Fibroblast of the conjunctiva (primary cell): ENCODE results near the gene UNC5A.
"Not testable (repeated sequence)": the region's sequence is repeated elsewhere in the genome, so short reads cannot be mapped to it uniquely, and the experiment has no call there.

Source experiments
- DNase-seq: peaks from one replicate; pipeline ENCODE4 v3.0.0-alpha.2; 2010; ENCODE audit warnings: low read depth

UNC5A gene

GRCh38 chr5:176864755-176865154 lies 54.4 kb downstream of the UNC5A start:
- DNase-seq = no peak

GRCh38 chr5:176865964-176866363 lies 55.6 kb downstream of the UNC5A start:
- DNase-seq = no peak

- DNase-seq = no peak
Observed at GRCh38 chr5:176866707-176867310, 56.5 kb downstream of the UNC5A start.

DNA sequence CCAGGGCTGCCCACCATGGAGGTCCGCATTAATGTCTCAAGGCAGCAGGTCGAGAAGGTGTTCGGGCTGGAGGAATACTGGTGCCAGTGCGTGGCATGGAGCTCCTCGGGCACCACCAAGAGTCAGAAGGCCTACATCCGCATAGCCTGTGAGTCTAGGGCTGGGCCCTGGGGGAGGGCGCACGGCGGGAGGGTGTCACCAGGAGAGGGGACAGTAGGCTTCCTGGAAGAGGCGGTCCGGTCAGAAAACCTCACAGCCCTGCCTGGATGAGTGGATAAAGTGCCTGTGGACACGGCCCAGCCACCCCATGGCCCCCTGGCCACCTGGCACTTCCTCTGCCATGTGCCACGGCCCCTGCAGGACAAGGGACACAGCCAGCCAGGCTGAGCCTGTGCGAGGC lies 57.8 kb downstream of the UNC5A start:
- DNase-seq = no peak

DNA sequence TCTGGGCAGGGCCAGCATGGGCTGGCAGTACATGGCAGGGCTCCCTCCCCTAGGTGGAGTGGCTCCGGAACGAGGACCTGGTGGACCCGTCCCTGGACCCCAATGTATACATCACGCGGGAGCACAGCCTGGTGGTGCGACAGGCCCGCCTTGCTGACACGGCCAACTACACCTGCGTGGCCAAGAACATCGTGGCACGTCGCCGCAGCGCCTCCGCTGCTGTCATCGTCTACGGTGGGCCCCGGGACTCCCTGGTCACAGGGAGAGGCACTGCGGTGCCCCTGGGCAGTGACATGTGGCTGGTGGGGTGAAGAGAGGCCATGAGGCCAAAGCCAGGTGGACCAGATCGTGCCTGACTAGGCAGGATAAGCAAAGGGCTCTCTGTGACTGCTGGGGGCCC lies 58.4 kb downstream of the UNC5A start:
- no peak for DNase-seq

DNA sequence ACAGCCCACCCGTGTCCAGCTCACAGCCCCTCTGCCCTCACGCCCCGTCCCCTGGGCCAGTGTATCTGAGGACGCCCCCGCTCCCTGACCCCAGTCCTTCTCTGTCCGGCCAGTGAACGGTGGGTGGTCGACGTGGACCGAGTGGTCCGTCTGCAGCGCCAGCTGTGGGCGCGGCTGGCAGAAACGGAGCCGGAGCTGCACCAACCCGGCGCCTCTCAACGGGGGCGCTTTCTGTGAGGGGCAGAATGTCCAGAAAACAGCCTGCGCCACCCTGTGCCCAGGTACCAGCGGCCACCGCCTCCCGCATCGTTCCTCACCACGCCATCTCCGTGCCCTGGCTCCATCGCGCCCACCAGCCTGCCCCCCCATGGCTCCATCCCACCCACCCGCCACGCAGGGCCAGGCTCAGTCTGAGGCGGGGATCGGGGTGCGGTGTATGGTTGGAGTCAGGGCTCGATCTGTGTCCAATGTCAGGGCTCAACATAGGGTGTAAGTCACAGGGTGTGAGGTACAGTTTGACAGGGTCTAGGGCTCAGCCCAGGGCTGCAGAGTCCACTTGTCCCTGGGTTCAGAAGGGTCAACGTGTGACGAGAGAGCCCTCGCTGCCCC lies 59.2 kb downstream of the UNC5A start:
- no peak for DNase-seq

- no peak for DNase-seq
Observed at GRCh38 chr5:176870110-176870591, 59.8 kb downstream of the UNC5A start.

GRCh38 chr5:176870644-176871043 lies 60.3 kb downstream of the UNC5A start:
- not testable (repeated sequence) for DNase-seq

DNA sequence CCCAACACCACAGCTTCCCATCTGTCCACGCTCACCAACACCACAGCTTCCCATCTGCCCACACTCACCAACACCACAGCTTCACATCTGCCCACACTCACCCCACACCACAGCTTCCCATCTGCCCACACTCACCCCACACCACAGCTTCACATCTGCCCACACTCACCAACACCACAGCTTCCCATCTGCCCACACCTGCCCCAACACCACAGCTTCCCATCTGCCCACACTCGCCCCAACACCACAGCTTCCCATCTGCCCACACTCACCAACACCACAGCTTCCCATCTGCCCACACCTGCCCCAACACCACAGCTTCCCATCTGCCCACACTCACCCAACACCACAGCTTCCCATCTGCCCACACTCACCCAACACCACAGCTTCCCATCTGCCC lies 62.2 kb downstream of the UNC5A start:
- DNase-seq = not testable (repeated sequence)

DNA sequence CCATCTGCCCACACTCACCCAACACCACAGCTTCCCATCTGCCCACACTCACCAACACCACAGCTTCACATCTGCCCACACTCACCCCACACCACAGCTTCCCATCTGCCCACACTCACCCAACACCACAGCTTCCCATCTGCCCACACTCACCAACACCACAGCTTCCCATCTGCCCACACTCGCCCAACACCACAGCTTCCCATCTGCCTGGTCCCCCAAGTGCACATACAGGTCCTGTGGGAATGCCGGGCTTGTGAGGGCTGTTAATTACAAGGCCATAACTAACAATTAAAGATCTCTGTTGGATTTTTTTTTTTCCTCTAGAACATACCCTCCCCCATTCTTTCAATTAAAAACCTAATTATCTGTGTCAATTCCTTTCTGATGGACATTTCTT lies 62.7 kb downstream of the UNC5A start:
- not testable (repeated sequence) for DNase-seq

DNA sequence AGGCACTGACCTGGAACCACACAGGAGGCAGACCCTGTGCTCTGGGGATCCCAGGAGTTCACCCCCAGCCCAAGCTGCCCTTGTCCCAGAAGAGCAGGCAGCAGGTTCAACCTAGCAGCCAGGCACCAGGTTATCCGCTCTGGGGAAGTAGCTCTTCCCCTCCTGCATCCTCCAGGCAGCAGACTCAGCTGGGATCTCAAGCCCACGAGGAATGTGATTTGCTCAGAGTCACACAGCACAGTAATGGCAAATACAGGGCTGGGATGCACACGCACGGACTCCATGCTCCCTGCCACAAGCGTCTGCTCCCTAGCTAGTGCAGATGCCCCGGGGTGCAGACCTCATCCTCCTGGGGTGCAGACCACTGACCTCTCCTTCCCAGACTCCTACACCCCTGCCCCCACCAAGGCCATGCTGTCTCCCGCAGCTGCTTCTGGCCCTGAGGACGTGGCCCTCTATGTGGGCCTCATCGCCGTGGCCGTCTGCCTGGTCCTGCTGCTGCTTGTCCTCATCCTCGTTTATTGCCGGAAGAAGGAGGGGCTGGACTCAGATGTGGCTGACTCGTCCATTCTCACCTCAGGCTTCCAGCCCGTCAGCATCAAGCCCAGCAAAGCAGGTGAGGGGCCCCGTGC lies 63.3 kb downstream of the UNC5A start:
- no peak for DNase-seq

- DNase-seq = no peak
Observed at GRCh38 chr5:176874198-176874780, 63.9 kb downstream of the UNC5A start.

GRCh38 chr5:176875014-176875550 lies 64.7 kb downstream of the UNC5A start:
- DNase-seq = no peak

GRCh38 chr5:176875783-176876505 lies 65.6 kb downstream of the UNC5A start:
- no peak for DNase-seq

- DNase-seq = no peak
Observed at GRCh38 chr5:176876506-176877431, 66.4 kb downstream of the UNC5A start.

DNA sequence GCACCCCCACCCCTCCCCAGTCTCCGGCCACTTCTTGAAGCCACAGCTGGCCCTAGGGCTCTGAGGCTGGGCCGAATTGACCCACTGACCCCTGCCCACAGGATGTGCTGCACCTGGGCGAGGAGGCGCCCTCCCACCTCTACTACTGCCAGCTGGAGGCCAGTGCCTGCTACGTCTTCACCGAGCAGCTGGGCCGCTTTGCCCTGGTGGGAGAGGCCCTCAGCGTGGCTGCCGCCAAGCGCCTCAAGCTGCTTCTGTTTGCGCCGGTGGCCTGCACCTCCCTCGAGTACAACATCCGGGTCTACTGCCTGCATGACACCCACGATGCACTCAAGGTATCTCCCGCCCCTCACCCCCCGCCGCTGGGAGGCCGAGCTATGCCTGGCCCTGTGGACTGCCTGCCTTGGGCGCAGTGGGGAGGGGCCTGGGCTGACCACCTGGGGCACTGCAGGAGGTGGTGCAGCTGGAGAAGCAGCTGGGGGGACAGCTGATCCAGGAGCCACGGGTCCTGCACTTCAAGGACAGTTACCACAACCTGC lies 67.5 kb downstream of the UNC5A start:
- no peak for DNase-seq

- DNase-seq = no peak
Observed at GRCh38 chr5:176878463-176878862, 68.1 kb downstream of the UNC5A start.

GRCh38 chr5:176878906-176879662 lies 68.7 kb downstream of the UNC5A start:
- DNase-seq = no peak

GRCh38 chr5:176879663-176880361 lies 69.5 kb downstream of the UNC5A start:
- DNase-seq = no peak
